Cardiac muscle cell (in vitro differentiated cells and primary cell): Measurements from ENCODE around the gene ADCY10. TPM values are rescaled to one million over a fixed set of nuclear protein-coding genes. Genes with fewer than 3 reads are reported as not detected.
A peak's percentile ranks its signal among the peaks of the same experiment; 100 is the strongest.

Experiments used
- DNase-seq, 2 donors: peaks; one replicate each; pipeline versions ENCODE4 v3.0.0 to v3.0.0-alpha.2; 2010 to 2017; ENCODE audit warnings: low read depth in 1 of 2, low spot score in 1 of 2
- H3K27ac ChIP-seq: fragments of 200-600 bp; sonication (generic); 2 replicates; pipeline ENCODE4 v1.5.1; 2016
- H3K27me3 ChIP-seq: fragments of 200-600 bp; sonication (generic); 2 replicates; pipeline ENCODE4 v1.6.0; 2016; ENCODE audit warnings: control low read depth
- H3K36me3 ChIP-seq: fragments of 200-600 bp; sonication (generic); 2 replicates; pipeline ENCODE4 v1.5.1; 2016; ENCODE audit warnings: control low read depth
- H3K4me1 ChIP-seq: fragments of 200-600 bp; sonication (generic); 2 replicates; pipeline ENCODE4 v1.8.1; 2017; ENCODE audit warnings: low read depth, mild to moderate bottlenecking, mixed run types
- H3K4me3 ChIP-seq: fragments of 200-600 bp; sonication (generic); 2 replicates; pipeline ENCODE4 v1.5.1; 2016; ENCODE audit warnings: mild to moderate bottlenecking
- H3K9me3 ChIP-seq: fragments of 200-600 bp; sonication (generic); 2 replicates; pipeline ENCODE4 v1.5.1; 2017; ENCODE audit warnings: low read depth, mild to moderate bottlenecking, control low read depth
- CTCF ChIP-seq: IDR thresholded peaks from 2 replicates; pipeline ENCODE4 v1.5.1; 2012; ENCODE audit warnings: low read depth, mild to moderate bottlenecking, low read length
- polyA plus RNA-seq: library from polyadenylated mRNA; unstranded; fragments of >200 nt; fragmentation: Nextera tagmentation; extraction: Ambion mirVana; gene quantifications from 2 replicates; pipeline ENCODE4 v1.2.1, GENCODE V29; 2016
- total RNA-seq: library from RNA; depleted of rRNA; stranded (reverse); fragments of >200 nt; gene quantifications from 2 replicates; pipeline ENCODE4 v1.2.3, GENCODE V29; 2016

Gene ADCY10
- total and polyA plus RNA-seq, 2 experiments from 2014 or later = 0.69 to 0.82 TPM

GRCh38 chr1:167829868-167830267 lies 84.1 kb downstream of the ADCY10 start:
- no peaks in the 10 kb centered on the region for H3K9me3 ChIP-seq

GRCh38 chr1:167826127-167826526 lies 87.8 kb downstream of the ADCY10 start:
- TF ChIP-seq CTCF = no peak
- no peak for DNase-seq
- Histone ChIP-seq H3K9me3 (no peaks in the 10 kb centered on the region), H3K4me1 (peaks cover 12% of the 10 kb centered on the region), H3K36me3 (no peaks in the 10 kb centered on the region), H3K27me3 (no peaks in the 10 kb centered on the region), H3K4me3 (no peak overlapping the region), H3K27ac (no peak overlapping the region)

More at GRCh38 chr1:167829868-167830267, 84.1 kb downstream of the ADCY10 start:
- TF ChIP-seq CTCF = no peak
- Histone ChIP-seq H3K4me1 (peaks cover 4% of the 10 kb centered on the region), H3K27ac (no peak overlapping the region), H3K27me3 (no peaks in the 10 kb centered on the region), H3K36me3 (no peaks in the 10 kb centered on the region), H3K4me3 (no peak overlapping the region)
- DNase-seq = peak in 1 of 2 donors; percentile 15

GRCh38 chr1:167825419-167826079 lies 88.4 kb downstream of the ADCY10 start:
- no peak overlapping the region for H3K4me3 ChIP-seq
- peaks cover 15% of the 10 kb centered on the region for H3K4me1 ChIP-seq
- no peak for TF ChIP-seq CTCF
- no peak for DNase-seq
- H3K36me3 ChIP-seq = no peaks in the 10 kb centered on the region
- H3K9me3 ChIP-seq = no peaks in the 10 kb centered on the region
- no peak overlapping the region for H3K27ac ChIP-seq
- no peaks in the 10 kb centered on the region for H3K27me3 ChIP-seq

GRCh38 chr1:167824163-167824794 lies 89.7 kb downstream of the ADCY10 start:
- Histone ChIP-seq H3K4me3 (no peak overlapping the region), H3K27me3 (no peaks in the 10 kb centered on the region), H3K4me1 (peaks cover 15% of the 10 kb centered on the region), H3K27ac (no peak overlapping the region), H3K36me3 (no peaks in the 10 kb centered on the region), H3K9me3 (no peaks in the 10 kb centered on the region)
- peak in 1 of 2 donors; percentile 29 for DNase-seq
- no peak for TF ChIP-seq CTCF

- no peaks in the 10 kb centered on the region for H3K9me3 ChIP-seq
- no peak for TF ChIP-seq CTCF
- no peaks in the 10 kb centered on the region for H3K27me3 ChIP-seq
- no peak for DNase-seq
- no peak overlapping the region for H3K27ac ChIP-seq
- peaks cover 15% of the 10 kb centered on the region for H3K4me1 ChIP-seq
- H3K4me3 ChIP-seq = no peak overlapping the region
- no peaks in the 10 kb centered on the region for H3K36me3 ChIP-seq
Measured at GRCh38 chr1:167821969-167822685, 91.8 kb downstream of the ADCY10 start.
